Liver (tissue), 9 donors: ENCODE measurements around the gene CLINT1. TPM values are rescaled to one million over a fixed set of nuclear protein-coding genes. Genes with fewer than 3 reads are reported as not detected.

ENCODE experiments used
- DNase-seq: peaks from one replicate; pipeline ENCODE4 v3.0.0-alpha.2; 2017; ENCODE audit warnings: low spot score
- H3K27ac ChIP-seq, 2 donors: one replicate each; pipeline ENCODE4 v1.7.0; 2013; ENCODE audit warnings: inconsistent platforms in 2 of 2, low read length in 2 of 2, control low read depth in 1 of 2, low read depth in 1 of 2, mild to moderate bottlenecking in 1 of 2
- H3K27me3 ChIP-seq, 4 donors: one replicate each; pipeline versions ENCODE4 v1.6.1 to v1.7.0; 2013; ENCODE audit warnings: low read length in 3 of 4, inconsistent platforms in 1 of 4, mild to moderate bottlenecking in 1 of 4, moderate library complexity in 1 of 4; ENCODE audit not compliant: control insufficient read depth in 4 of 4, insufficient read depth in 4 of 4
- H3K36me3 ChIP-seq, 4 donors: one replicate each; pipeline versions ENCODE4 v1.6.1 to v1.7.0; 2013; ENCODE audit warnings: low read length in 3 of 4, mild to moderate bottlenecking in 3 of 4, low read depth in 1 of 4, moderate library complexity in 1 of 4; ENCODE audit not compliant: control insufficient read depth in 4 of 4, insufficient read depth in 3 of 4
- H3K4me1 ChIP-seq, 4 donors: one replicate each; pipeline versions ENCODE4 v1.6.1 to v1.7.0; 2013; ENCODE audit warnings: low read length in 3 of 4, mild to moderate bottlenecking in 3 of 4, moderate library complexity in 1 of 4; ENCODE audit not compliant: control insufficient read depth in 4 of 4, insufficient read depth in 4 of 4
- H3K4me3 ChIP-seq, 3 donors: one replicate each; pipeline versions ENCODE4 v1.6.1 to v1.7.0; 2013; ENCODE audit warnings: low read length in 3 of 3, control low read depth in 1 of 3, low read depth in 1 of 3, mild to moderate bottlenecking in 1 of 3
- H3K9ac ChIP-seq, 2 donors: one replicate each; pipeline ENCODE4 v1.7.0; 2013; ENCODE audit warnings: low read length in 2 of 2, mild to moderate bottlenecking in 2 of 2, moderate library complexity in 2 of 2, control low read depth in 1 of 2, low read depth in 1 of 2
- H3K9me3 ChIP-seq, 4 donors: one replicate each; pipeline versions ENCODE4 v1.6.1 to v1.7.0; 2013; ENCODE audit warnings: low read length in 3 of 4; ENCODE audit not compliant: control insufficient read depth in 4 of 4
- EGR1 ChIP-seq, 2 donors: IDR thresholded peaks; 2 replicates each; pipeline ENCODE4 v1.6.1; 2016 to 2018; ENCODE audit warnings: antibody characterized with exemption in 2 of 2, low read depth in 2 of 2
- FOXA1 ChIP-seq: IDR thresholded peaks from 2 replicates; pipeline ENCODE4 v1.6.1; 2016; ENCODE audit warnings: antibody characterized with exemption
- FOXA2 ChIP-seq: IDR thresholded peaks from 2 replicates; pipeline ENCODE4 v1.6.1; 2016; ENCODE audit warnings: antibody characterized with exemption
- HNF4A ChIP-seq, 2 donors: conservative IDR thresholded peaks; 2 replicates each; pipeline ENCODE4 v1.6.1; 2016; ENCODE audit warnings: antibody characterized with exemption in 2 of 2, mild to moderate bottlenecking in 2 of 2
- HNF4G ChIP-seq: IDR thresholded peaks from 2 replicates; pipeline ENCODE4 v1.6.1; 2016; ENCODE audit warnings: antibody characterized with exemption
- JUND ChIP-seq, 2 donors: IDR thresholded peaks; 2 replicates each; pipeline ENCODE4 v1.6.1; 2016; ENCODE audit warnings: antibody characterized with exemption in 2 of 2
- MAX ChIP-seq: IDR thresholded peaks from 2 replicates; pipeline ENCODE4 v1.6.1; 2016; ENCODE audit warnings: antibody characterized with exemption
- NR2F2 ChIP-seq: IDR thresholded peaks from 2 replicates; pipeline ENCODE4 v1.6.1; 2016; ENCODE audit warnings: antibody characterized with exemption
- RAD21 ChIP-seq, 2 donors: IDR thresholded peaks; 2 replicates each; pipeline ENCODE4 v1.6.1; 2016; ENCODE audit warnings: antibody characterized with exemption in 2 of 2, mild to moderate bottlenecking in 2 of 2
- RXRA ChIP-seq, 2 donors: IDR thresholded peaks; 2 replicates each; pipeline ENCODE4 v1.6.1; 2017 to 2018; ENCODE audit warnings: antibody characterized with exemption in 2 of 2, mild to moderate bottlenecking in 1 of 2
- SP1 ChIP-seq: IDR thresholded peaks from 2 replicates; pipeline ENCODE4 v1.6.1; 2018; ENCODE audit warnings: antibody characterized with exemption, mild to moderate bottlenecking
- TAF1 ChIP-seq: conservative IDR thresholded peaks from 2 replicates; pipeline ENCODE4 v1.6.1; 2016; ENCODE audit warnings: antibody characterized with exemption, mild to moderate bottlenecking
- YY1 ChIP-seq: IDR thresholded peaks from 2 replicates; pipeline ENCODE4 v1.6.1; 2016; ENCODE audit warnings: antibody characterized with exemption, mild to moderate bottlenecking
- WGBS: extraction: QIAGEN DNeasy Blood & Tissue Kit; methylation state at CpG from one replicate; pipeline ENCODE4 v1.1.7; 2013; 5-methylcytosine and 5-hydroxymethylcytosine counted together
- polyA plus RNA-seq, 2 donors: library from polyadenylated mRNA; stranded (reverse) in 1 of 2; unstranded in 1 of 2; fragments of 200-250 nt in 1 of 2; fragments of >200 nt in 1 of 2; fragmentation: Nextera tagmentation in 1 of 2; extraction: Ambion mirVana in 1 of 2; gene quantifications; one replicate each; pipeline versions ENCODE4 v1.2.1 to v1.2.3, GENCODE V29; 2013 to 2015
- total RNA-seq, 2 donors: library from RNA; depleted of rRNA; stranded (reverse); fragments of >200 nt; gene quantifications; one replicate each; pipeline ENCODE4 v1.2.3, GENCODE V29; 2014
- TF ChIP-seq, protein P1 (sequence below): IDR thresholded peaks from 2 replicates; pipeline ENCODE4 v1.6.1; 2016; ENCODE audit warnings: antibody characterized with exemption
- TF ChIP-seq, protein P2 (sequence below): fragments of 150-350 bp; IDR thresholded peaks from 2 replicates; pipeline ENCODE4 v1.5.1; 2017; ENCODE audit warnings: improper control_type of control experiment, low read depth, low read length; ENCODE audit not compliant: missing input control
- TF ChIP-seq, protein P3 (sequence below): IDR thresholded peaks from 2 replicates; pipeline ENCODE4 v1.6.1; 2016; ENCODE audit warnings: antibody characterized with exemption, mild to moderate bottlenecking
- donor health status: healthy.
- donor health status: healthy.
- donor health status: healthy.
- donor health status: healthy.
- donor health status: healthy.

Gene CLINT1
- total and polyA plus RNA-seq, 4 donors = 34.8 to 115 (median 68.3) TPM

- H3K4me3 ChIP-seq = no peak overlapping the region
- DNase-seq = no peak
- peaks cover 5 to 56% (median 52%) of the 10 kb centered on the region in 4 donors for H3K4me1 ChIP-seq
- TF ChIP-seq MAX (no peak), RXRA (IDR thresholded peaks at IDR 0.05) (no peak), EGR1 (IDR thresholded peaks at IDR 0.05; ENCODE audit: low read depth in 2 of 2) (no peak), RAD21 (IDR thresholded peaks at IDR 0.05) (no peak), YY1 (no peak), FOXA1 (no peak), FOXA2 (no peak), SP1 (no peak), HNF4A (conservative IDR thresholded peaks at IDR 0.05) (no peak)
- TF ChIP-seq, protein P1, sequence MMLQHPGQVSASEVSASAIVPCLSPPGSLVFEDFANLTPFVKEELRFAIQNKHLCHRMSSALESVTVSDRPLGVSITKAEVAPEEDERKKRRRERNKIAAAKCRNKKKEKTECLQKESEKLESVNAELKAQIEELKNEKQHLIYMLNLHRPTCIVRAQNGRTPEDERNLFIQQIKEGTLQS = no peak
- TF ChIP-seq, protein P2, sequence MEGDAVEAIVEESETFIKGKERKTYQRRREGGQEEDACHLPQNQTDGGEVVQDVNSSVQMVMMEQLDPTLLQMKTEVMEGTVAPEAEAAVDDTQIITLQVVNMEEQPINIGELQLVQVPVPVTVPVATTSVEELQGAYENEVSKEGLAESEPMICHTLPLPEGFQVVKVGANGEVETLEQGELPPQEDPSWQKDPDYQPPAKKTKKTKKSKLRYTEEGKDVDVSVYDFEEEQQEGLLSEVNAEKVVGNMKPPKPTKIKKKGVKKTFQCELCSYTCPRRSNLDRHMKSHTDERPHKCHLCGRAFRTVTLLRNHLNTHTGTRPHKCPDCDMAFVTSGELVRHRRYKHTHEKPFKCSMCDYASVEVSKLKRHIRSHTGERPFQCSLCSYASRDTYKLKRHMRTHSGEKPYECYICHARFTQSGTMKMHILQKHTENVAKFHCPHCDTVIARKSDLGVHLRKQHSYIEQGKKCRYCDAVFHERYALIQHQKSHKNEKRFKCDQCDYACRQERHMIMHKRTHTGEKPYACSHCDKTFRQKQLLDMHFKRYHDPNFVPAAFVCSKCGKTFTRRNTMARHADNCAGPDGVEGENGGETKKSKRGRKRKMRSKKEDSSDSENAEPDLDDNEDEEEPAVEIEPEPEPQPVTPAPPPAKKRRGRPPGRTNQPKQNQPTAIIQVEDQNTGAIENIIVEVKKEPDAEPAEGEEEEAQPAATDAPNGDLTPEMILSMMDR = no peak
- no peaks in the 10 kb centered on the region for H3K36me3 ChIP-seq
- H3K27ac ChIP-seq = peak overlapping the region; percentile 87 to 96
- WGBS = 32% methylated on average over 10 of the region's 10 CpGs
- no peaks in the 10 kb centered on the region for H3K9me3 ChIP-seq
- H3K27me3 ChIP-seq = no peaks in the 10 kb centered on the region
- H3K9ac ChIP-seq = no peak overlapping the region
These were observed 256 bp upstream of the CLINT1 start for GRCh38 chr5:157859227-157859575.

GRCh38 chr5:157857816-157858526, 974 bp downstream of the CLINT1 start:
- WGBS = under 1% methylated on average over 5 of the region's 5 CpGs
- TF ChIP-seq SP1 (no peak), FOXA2 (no peak), MAX (no peak), HNF4G (no peak), HNF4A (conservative IDR thresholded peaks at IDR 0.05) (no peak), NR2F2 (no peak), RAD21 (IDR thresholded peaks at IDR 0.05) (no peak), TAF1 (no peak), JUND (IDR thresholded peaks at IDR 0.05) (no peak)
- TF ChIP-seq, protein P3, sequence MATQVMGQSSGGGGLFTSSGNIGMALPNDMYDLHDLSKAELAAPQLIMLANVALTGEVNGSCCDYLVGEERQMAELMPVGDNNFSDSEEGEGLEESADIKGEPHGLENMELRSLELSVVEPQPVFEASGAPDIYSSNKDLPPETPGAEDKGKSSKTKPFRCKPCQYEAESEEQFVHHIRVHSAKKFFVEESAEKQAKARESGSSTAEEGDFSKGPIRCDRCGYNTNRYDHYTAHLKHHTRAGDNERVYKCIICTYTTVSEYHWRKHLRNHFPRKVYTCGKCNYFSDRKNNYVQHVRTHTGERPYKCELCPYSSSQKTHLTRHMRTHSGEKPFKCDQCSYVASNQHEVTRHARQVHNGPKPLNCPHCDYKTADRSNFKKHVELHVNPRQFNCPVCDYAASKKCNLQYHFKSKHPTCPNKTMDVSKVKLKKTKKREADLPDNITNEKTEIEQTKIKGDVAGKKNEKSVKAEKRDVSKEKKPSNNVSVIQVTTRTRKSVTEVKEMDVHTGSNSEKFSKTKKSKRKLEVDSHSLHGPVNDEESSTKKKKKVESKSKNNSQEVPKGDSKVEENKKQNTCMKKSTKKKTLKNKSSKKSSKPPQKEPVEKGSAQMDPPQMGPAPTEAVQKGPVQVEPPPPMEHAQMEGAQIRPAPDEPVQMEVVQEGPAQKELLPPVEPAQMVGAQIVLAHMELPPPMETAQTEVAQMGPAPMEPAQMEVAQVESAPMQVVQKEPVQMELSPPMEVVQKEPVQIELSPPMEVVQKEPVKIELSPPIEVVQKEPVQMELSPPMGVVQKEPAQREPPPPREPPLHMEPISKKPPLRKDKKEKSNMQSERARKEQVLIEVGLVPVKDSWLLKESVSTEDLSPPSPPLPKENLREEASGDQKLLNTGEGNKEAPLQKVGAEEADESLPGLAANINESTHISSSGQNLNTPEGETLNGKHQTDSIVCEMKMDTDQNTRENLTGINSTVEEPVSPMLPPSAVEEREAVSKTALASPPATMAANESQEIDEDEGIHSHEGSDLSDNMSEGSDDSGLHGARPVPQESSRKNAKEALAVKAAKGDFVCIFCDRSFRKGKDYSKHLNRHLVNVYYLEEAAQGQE = no peak
- TF ChIP-seq, protein P1 = no peak
- TF ChIP-seq, protein P2 = no peak
- no peak for DNase-seq

More at GRCh38 chr5:157857816-157858526, 974 bp downstream of the CLINT1 start:
- Histone ChIP-seq H3K27me3 (no peaks in the 10 kb centered on the region), H3K36me3 (no peaks in the 10 kb centered on the region), H3K4me1 (peaks cover 6 to 63% (median 60%) of the 10 kb centered on the region in 4 donors), H3K27ac (peak overlapping the region; percentile 87 to 96), H3K4me3 (peak overlapping the region; percentile 77 to 92 (median 82)), H3K9me3 (no peaks in the 10 kb centered on the region), H3K9ac (peak overlapping the region; percentile 12 to 90)
